HG03571 (cell line): ENCODE data around the gene ALDOA.
A peak's percentile ranks its signal among the peaks of the same experiment; 100 is the strongest.

Experiments used
- ATAC-seq: cut with Tn5 transposase; IDR thresholded peaks from one replicate; pipeline ENCODE4 v1.9.1; 2021; ENCODE audit not compliant: unreplicated experiment

The ALDOA gene

GRCh38 chr16:30088832-30089624 is 23.5 kb downstream of the ALDOA start:
- no peak for ATAC-seq

DNA sequence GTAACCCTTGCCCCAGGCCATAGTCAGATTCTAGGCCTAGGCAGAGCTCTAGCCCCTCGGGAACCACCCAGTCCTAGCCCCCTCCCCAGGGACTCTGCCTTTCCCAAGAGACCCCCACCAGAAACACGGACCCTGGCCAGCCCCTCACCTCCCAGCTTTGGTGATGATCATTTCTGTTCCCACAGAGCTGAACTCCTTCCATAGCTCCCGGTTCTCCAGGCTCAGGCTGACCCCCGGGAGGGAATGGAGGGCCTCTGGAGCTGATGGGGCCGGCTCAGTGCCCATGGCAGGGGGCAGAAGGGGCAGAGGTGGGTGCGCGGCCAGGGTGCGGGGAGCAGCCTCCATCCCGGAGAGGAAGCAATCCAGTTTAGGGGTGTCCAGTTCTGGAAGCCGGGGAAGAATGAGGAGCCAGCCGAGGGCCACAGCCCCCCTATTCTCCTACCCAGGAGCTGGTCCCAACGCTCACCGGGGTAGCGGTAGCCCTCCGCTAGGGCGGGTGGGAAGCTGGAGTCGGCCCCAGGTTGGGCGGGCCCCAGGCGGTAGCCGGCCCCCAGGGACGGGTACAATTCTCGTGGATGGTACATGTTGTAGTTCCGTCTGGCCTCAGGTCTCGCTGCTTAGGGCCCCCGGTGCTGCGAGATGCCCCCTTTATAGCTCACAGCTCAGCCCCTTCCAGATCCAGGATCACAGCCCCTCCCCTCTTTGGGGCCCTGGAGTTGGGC is 25.2 kb downstream of the ALDOA start:
- no peak for ATAC-seq

DNA sequence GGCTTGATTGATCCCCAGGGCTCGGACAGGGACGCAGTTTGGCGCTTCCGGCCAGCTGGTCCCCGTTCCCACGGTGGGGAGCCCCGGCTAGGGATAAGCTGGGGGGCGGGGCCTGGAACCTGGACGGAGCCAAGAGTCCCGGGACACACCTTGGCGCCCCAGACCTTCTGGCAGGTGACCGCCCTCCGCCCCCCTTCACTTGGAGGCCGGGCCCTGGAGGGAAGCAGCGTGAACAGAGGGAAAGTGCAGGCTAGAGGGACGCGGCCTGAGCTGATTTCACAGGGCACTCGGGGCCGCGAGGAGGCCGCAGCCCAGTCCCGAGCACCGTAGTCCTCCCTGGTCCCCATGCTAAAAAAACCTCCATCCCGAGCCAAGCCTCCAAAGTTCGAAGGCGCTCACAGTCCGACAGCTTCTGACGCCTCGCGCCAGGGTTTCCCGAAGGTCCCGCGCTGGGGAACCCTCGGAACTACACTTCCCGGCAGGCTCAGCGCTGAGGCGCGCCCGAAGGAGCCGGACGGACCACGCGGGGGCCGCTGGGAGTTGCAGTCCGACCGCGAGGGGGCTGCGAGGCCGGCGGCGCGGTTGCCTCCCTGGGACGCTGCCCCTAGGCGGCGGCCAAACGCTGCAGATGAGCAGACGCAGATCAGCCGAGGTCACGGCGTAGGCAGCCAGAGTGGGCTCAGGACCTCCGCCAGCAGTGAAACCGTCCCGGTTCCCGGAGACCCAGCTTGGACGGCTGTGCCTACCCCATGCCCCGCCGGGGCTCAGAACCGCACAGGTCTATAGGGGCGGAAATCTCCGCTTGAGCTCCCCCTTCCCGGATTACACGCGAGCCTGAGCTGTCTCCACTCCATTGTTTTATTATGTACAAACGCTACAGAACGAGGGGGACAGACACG is 26.2 kb downstream of the ALDOA start, which contains the start of gene TBX6:
TSS of gene TBX6 (minus strand) at position 451 of the 899 bp plus-strand sequence. CDS start 731 bp downstream, outside the sequence.
- peak; percentile 62 for ATAC-seq

GRCh38 chr16:30092373-30093010 is 26.9 kb downstream of the ALDOA start:
- ATAC-seq: peak; percentile 40

- ATAC-seq: no peak
Observed at GRCh38 chr16:30094541-30095165, 29.1 kb downstream of the ALDOA start.

GRCh38 chr16:30095166-30096078 is 29.9 kb downstream of the ALDOA start:
- ATAC-seq: no peak

DNA sequence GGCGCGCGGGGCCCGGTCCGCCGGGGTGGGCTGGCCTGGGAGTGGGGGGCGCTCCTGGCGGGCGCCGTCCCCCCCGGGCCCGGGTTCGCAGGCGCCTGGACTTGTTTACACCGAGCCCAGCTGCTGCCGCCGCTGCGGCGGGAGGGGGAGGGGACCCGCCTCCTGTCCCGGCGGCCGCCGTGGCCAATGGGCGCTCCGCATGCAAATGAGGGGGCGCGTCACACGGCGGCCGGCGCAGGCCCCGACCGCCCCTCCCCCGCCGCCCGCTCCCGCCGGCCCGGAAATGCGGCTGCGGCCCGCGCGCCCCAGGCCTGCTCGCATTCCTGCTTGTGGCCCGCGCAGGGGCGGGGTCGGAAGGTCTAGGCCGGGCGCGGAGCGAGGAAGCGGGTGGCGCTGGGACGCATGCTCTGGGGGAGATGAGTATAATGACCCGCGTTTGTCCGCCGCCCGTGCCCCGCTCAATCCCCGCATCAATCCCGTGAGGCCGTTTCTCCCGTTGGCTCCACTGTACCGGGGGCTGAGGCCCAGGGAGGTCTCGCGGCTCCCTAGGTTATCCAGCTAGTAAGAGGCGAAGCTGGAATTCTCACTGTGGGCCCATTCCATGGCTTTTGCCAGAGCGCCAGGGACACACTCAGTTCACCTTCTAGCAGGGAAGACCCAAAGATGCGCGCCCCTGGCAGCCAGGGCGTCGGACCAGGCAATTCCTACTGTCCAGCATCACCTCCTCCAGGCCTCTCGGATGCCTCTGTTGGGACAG is 30.7 kb downstream of the ALDOA start, which contains the start of gene YPEL3:
TSS of gene YPEL3 (minus strand) at position 109 of the 757 bp plus-strand sequence. CDS start 731 bp downstream, outside the sequence.
- ATAC-seq: peak; percentile 38

DNA sequence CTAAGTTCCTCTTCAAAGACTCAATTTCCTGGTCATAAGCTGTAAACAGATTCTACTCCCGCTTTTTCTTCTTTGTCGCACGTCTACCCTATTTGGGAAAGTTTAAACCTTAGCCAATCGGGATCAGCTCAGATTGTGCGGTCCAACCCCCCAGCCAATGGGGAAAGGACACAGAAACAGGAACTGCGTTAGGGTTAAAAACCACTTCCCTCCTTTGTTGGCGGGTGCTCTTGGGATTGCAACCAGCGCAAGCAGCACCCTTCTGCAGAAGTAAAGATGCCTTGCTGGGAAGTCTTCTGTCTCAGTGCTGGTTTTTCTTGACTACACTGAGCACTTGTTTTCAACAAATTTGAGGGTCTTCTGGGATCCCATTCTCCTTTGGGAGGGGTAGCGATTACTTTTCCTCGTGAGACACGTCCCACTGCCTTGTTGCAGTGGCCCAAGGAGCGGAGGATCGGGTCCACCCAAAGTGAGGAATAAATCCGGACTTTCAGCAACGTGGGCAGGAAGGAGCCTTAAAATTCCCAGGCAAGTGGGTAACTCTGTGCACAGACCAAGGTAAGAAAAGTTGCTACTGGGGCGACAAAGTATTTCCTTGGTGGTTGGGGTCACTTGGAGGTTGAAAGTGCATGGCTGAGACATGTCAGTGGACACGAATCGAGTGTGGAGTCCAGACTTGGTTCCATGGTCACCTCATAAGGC is 31.5 kb downstream of the ALDOA start:
- no peak for ATAC-seq

GRCh38 chr16:30104090-30104489 is 38.5 kb downstream of the ALDOA start:
- no peak for ATAC-seq

- ATAC-seq: no peak
Observed at GRCh38 chr16:30104492-30104891, 38.9 kb downstream of the ALDOA start.

DNA sequence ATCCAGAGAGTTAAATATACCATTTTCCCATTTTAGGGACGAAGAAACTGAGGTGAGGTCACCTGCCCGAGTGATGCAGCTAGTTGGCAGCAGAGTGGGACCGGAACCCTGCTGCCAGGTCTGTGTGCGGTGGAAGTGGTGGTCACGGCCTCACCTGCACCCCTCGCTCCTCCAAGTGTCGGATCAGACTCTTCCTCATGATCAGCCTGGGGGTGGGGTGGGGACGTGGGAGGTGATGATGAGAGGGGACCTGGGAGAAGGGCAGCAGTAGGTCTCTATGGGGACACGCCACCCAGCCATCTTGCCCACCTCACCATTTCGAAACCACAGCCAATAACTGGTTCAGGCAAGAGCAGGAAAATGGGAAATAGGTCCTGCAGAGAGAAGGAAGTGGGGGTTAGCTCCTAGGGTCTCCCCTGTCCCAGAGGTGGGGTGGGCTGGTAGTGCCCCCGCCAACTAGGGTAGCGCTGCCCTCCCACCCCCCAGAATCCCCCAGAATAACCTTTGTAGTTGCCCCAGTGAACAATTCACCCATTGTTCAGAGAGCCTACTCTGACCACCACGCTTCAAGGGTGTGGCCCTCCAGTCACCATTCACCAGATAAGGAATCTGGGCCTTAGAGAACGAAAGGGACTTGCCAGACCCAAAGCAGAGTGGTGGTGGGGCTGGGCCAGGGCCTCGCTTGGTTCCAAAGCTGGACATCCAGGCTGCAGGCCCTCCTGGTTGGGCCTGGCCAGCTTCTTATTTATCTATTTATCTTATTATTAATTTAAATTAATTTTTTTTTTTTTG is 42.7 kb downstream of the ALDOA start:
- no peak for ATAC-seq

- ATAC-seq: no peak
Observed at GRCh38 chr16:30110661-30111060, 45.1 kb downstream of the ALDOA start.

DNA sequence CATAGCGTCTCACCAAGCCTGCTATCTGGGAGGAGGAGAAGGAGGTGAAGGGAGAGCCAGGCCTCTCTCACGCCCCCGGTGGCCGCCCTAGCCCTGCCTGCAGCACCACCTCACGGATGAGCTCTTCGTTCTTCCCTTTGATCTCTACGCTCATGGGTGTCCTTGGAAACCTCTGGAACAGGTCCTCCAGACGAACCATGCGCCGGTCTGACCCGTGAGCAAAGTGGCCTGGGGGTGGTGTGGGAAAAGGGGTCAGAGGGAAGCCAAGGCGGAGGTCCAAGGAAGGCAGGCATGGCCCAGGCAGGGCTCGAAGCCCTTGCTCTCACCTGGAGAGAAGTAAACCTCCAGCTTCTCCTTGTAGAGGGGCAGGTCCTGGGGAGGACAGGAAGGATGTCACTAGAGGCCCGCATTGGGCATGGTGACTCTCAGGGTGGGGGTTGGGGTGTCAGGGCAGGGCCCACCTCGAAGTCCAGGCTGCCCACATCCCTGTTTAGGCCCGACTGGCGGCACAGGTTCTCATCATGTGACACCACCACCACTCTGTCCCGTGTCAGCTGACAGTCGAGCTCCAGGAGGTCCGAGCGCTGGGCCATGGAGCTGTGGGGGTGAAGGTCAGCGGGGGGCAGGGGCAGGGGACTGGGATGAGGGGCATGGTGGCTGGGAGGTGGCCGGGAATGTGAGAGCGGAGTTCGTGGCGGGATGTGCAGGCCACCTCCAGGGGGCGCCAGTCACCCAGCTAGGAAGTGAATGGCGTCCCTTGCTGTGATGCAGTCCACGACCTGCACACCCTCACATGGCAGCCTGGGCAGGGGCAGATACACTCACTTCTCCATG is 46.9 kb downstream of the ALDOA start:
- ATAC-seq: no peak

GRCh38 chr16:30113031-30113710 is 47.6 kb downstream of the ALDOA start, which contains the start of gene GDPD3:
TSS of gene GDPD3 (minus strand) at chr16:30113537. CDS start at chr16:30113478, 59 bp downstream.
- no peak for ATAC-seq

GRCh38 chr16:30113711-30114333 is 48.3 kb downstream of the ALDOA start:
- ATAC-seq: no peak
